ENCODE measurements around the gene RRP36.

The RRP36 gene

DNA sequence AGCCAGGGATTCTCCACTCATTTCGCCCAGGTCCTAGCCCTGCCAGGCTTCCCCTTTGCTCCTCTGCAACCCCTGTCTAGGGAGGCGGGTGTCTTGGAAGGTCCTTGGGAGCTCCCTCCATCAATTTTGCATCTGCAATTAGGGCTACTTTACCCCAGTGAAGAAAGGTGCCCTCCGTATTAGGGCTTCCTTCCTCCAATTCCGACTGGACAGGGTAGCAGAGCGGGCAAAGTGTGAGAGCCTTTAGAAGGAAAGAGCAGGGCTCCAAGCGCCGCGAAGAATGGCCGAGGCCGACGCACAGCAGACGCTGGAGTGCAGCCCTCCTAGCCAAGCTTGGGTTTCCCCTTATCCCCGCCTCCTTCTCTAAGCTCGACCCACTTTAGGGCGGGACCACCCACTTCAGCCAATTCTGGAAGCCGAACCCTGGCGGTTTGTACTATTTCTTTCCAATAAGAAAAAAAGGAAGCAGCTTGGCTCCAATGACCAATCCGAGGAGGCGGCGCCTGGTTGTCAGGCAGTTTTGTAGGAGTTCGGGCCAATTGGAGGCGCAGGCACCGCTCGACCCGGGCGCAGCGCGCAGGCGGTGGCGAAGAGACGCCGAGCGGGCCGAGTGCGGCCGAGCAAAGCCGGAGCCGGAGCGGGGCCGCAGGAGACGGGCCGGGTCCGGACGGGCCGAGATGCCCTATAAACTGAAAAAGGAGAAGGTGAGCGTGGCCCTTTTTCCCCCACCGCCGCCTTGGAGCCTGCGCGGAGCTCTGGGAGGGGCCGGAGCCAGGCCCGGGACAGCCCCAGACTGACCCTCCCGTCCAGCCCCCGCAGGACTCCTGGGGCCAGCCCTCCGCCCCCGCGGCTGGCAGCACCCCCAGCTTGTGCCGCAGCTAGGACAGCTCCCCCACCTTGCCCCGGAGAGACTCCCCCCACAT is 37.2 kb upstream of the RRP36 start, which contains the start of gene PPP2R5D (continued):
- TF ChIP-seq PRDM4 (tag by site-specific recombination; IDR thresholded peaks at IDR 0.05) (no peak), ZNF530 (tag by site-specific recombination; IDR thresholded peaks at IDR 0.05; ENCODE audit: low read depth) (no peak), ZXDB (tag by site-specific recombination; IDR thresholded peaks at IDR 0.05) (peak; percentile 60), ZNF155 (tag by site-specific recombination; IDR thresholded peaks at IDR 0.05) (no peak), ZNF585B (tag by site-specific recombination; IDR thresholded peaks at IDR 0.05) (no peak), KLF8 (tag by site-specific recombination; IDR thresholded peaks at IDR 0.05) (no peak), SCRT1 (tag by site-specific recombination; IDR thresholded peaks at IDR 0.05; ENCODE audit: borderline replicate concordance) (no peak), SCRT2 (tag by site-specific recombination; IDR thresholded peaks at IDR 0.05) (no peak), ZNF121 (tag by site-specific recombination; IDR thresholded peaks at IDR 0.05) (no peak), ZNF658 (tag by site-specific recombination; IDR thresholded peaks at IDR 0.05) (no peak), GLI4 (tag by site-specific recombination; IDR thresholded peaks at IDR 0.05) (no peak), ZNF366 (tag by site-specific recombination; conservative IDR thresholded peaks at IDR 0.05) (peak; percentile 21; the same call in 1 of the 2 replicates), BCL11A (tag by site-specific recombination; IDR thresholded peaks at IDR 0.05; ENCODE audit: low read depth) (no peak), ZNF146 (tag by site-specific recombination; IDR thresholded peaks at IDR 0.05) (no peak), ZNF561 (tag by site-specific recombination; IDR thresholded peaks at IDR 0.05; ENCODE audit: borderline replicate concordance) (peak; percentile 19; the same call in 1 of the 2 replicates), ZNF473 (tag by site-specific recombination; IDR thresholded peaks at IDR 0.05) (no peak), FEZF1 (tag by site-specific recombination; IDR thresholded peaks at IDR 0.05) (no peak), ZNF677 (tag by site-specific recombination; IDR thresholded peaks at IDR 0.05) (no peak), OVOL3 (tag by site-specific recombination; IDR thresholded peaks at IDR 0.05) (no peak), ZNF560 (tag by site-specific recombination; IDR thresholded peaks at IDR 0.05; ENCODE audit: borderline replicate concordance) (no peak), ZNF701 (tag by site-specific recombination; IDR thresholded peaks at IDR 0.05) (no peak), ZNF664 (tag by site-specific recombination; IDR thresholded peaks at IDR 0.05) (no peak)
- TF ChIP-seq, protein P1, sequence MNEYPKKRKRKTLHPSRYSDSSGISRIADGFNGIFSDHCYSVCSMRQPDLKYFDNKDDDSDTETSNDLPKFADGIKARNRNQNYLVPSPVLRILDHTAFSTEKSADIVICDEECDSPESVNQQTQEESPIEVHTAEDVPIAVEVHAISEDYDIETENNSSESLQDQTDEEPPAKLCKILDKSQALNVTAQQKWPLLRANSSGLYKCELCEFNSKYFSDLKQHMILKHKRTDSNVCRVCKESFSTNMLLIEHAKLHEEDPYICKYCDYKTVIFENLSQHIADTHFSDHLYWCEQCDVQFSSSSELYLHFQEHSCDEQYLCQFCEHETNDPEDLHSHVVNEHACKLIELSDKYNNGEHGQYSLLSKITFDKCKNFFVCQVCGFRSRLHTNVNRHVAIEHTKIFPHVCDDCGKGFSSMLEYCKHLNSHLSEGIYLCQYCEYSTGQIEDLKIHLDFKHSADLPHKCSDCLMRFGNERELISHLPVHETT (tag by site-specific recombination; IDR thresholded peaks at IDR 0.05) = no peak
- TF ChIP-seq, protein P2, sequence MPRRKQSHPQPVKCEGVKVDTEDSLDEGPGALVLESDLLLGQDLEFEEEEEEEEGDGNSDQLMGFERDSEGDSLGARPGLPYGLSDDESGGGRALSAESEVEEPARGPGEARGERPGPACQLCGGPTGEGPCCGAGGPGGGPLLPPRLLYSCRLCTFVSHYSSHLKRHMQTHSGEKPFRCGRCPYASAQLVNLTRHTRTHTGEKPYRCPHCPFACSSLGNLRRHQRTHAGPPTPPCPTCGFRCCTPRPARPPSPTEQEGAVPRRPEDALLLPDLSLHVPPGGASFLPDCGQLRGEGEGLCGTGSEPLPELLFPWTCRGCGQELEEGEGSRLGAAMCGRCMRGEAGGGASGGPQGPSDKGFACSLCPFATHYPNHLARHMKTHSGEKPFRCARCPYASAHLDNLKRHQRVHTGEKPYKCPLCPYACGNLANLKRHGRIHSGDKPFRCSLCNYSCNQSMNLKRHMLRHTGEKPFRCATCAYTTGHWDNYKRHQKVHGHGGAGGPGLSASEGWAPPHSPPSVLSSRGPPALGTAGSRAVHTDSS (tag by site-specific recombination; IDR thresholded peaks at IDR 0.05) = no peak
- TF ChIP-seq, protein P3, sequence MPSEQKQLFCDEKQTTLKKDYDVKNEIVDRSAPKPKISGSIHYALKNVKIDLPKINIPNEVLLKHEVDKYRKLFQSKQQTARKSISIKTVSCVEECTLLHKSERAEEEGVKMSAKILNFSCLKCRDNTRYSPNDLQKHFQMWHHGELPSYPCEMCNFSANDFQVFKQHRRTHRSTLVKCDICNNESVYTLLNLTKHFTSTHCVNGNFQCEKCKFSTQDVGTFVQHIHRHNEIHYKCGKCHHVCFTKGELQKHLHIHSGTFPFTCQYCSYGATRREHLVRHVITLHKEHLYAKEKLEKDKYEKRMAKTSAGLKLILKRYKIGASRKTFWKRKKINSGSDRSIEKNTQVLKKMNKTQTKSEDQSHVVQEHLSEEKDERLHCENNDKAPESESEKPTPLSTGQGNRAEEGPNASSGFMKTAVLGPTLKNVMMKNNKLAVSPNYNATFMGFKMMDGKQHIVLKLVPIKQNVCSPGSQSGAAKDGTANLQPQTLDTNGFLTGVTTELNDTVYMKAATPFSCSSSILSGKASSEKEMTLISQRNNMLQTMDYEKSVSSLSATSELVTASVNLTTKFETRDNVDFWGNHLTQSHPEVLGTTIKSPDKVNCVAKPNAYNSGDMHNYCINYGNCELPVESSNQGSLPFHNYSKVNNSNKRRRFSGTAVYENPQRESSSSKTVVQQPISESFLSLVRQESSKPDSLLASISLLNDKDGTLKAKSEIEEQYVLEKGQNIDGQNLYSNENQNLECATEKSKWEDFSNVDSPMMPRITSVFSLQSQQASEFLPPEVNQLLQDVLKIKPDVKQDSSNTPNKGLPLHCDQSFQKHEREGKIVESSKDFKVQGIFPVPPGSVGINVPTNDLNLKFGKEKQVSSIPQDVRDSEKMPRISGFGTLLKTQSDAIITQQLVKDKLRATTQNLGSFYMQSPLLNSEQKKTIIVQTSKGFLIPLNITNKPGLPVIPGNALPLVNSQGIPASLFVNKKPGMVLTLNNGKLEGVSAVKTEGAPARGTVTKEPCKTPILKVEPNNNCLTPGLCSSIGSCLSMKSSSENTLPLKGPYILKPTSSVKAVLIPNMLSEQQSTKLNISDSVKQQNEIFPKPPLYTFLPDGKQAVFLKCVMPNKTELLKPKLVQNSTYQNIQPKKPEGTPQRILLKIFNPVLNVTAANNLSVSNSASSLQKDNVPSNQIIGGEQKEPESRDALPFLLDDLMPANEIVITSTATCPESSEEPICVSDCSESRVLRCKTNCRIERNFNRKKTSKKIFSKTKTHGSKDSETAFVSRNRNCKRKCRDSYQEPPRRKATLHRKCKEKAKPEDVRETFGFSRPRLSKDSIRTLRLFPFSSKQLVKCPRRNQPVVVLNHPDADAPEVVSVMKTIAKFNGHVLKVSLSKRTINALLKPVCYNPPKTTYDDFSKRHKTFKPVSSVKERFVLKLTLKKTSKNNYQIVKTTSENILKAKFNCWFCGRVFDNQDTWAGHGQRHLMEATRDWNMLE (tag by site-specific recombination; conservative IDR thresholded peaks at IDR 0.05; ENCODE audit: low read depth) = no peak
- TF ChIP-seq, protein P4, sequence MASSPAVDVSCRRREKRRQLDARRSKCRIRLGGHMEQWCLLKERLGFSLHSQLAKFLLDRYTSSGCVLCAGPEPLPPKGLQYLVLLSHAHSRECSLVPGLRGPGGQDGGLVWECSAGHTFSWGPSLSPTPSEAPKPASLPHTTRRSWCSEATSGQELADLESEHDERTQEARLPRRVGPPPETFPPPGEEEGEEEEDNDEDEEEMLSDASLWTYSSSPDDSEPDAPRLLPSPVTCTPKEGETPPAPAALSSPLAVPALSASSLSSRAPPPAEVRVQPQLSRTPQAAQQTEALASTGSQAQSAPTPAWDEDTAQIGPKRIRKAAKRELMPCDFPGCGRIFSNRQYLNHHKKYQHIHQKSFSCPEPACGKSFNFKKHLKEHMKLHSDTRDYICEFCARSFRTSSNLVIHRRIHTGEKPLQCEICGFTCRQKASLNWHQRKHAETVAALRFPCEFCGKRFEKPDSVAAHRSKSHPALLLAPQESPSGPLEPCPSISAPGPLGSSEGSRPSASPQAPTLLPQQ (tag by site-specific recombination; IDR thresholded peaks at IDR 0.05) = 0 out of 2 replicates have a peak, but pooled peaks have one; percentile 16
